GM12875 (cell line): ENCODE data around the gene KMT5B.

Experiments used
- H3K4me3 ChIP-seq: one replicate; pipeline ENCODE4 v1.5.1; 2011; ENCODE audit warnings: low read depth, low read length, control low read depth
- TF ChIP-seq, protein P1 (sequence below): IDR thresholded peaks from 2 replicates; pipeline ENCODE4 v1.5.1; 2011; ENCODE audit warnings: low read depth, mild to moderate bottlenecking, control low read depth, inconsistent platforms, low read length, moderate library complexity, borderline replicate concordance; ENCODE audit not compliant: insufficient read depth

Gene KMT5B

DNA sequence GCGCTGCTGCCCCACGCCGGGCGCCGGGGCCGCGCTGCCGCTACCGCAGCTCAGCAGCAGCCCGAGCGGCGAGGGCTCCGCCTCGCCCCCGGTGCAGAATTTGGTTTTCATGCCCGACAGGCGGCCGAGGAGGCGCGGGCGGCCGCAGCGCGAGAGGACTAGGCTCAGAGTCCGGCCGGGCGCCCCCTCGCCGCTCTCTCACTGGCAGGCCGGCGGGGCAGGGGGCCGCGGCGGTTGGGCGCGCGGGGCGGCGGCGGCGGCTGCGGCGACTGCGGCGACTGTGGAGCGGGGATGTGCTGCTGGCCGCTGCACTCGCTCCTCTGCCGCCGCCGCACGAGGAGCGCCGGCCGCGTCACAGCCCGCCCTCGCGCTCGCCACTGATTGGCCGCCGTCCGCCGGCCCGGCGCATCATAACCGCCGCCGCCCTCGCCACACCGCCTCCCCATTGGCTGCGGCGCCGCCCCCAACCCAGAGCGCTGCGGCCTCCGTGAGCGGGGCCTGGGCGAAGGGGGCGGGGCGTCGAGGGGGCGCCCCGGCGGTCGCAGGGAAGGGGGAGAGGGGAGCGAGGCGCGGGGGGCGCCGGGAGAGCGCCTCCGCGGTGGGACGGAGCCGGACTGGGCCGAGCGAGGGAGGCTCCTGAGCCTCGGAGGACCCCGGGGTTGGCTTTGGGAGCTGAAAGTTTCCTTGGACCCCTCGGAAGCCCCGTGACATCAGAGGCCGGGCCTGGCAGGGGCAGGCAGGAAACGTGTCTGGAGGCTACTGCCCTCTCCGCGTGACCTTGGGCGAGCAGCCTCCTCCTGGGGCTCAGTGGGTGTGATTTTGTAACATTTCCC is 91.8 kb downstream of the KMT5B start, which contains the start of gene CHKA:
Gene CHKA, minus strand, starts transcription at position 322 of the 833 bp plus-strand sequence. Its CDS starts 211 bp downstream, at position 111.
- TF ChIP-seq, protein P1, sequence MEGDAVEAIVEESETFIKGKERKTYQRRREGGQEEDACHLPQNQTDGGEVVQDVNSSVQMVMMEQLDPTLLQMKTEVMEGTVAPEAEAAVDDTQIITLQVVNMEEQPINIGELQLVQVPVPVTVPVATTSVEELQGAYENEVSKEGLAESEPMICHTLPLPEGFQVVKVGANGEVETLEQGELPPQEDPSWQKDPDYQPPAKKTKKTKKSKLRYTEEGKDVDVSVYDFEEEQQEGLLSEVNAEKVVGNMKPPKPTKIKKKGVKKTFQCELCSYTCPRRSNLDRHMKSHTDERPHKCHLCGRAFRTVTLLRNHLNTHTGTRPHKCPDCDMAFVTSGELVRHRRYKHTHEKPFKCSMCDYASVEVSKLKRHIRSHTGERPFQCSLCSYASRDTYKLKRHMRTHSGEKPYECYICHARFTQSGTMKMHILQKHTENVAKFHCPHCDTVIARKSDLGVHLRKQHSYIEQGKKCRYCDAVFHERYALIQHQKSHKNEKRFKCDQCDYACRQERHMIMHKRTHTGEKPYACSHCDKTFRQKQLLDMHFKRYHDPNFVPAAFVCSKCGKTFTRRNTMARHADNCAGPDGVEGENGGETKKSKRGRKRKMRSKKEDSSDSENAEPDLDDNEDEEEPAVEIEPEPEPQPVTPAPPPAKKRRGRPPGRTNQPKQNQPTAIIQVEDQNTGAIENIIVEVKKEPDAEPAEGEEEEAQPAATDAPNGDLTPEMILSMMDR = no peak
- H3K4me3 ChIP-seq = peak within 1 kb of the TSS; percentile 83

DNA sequence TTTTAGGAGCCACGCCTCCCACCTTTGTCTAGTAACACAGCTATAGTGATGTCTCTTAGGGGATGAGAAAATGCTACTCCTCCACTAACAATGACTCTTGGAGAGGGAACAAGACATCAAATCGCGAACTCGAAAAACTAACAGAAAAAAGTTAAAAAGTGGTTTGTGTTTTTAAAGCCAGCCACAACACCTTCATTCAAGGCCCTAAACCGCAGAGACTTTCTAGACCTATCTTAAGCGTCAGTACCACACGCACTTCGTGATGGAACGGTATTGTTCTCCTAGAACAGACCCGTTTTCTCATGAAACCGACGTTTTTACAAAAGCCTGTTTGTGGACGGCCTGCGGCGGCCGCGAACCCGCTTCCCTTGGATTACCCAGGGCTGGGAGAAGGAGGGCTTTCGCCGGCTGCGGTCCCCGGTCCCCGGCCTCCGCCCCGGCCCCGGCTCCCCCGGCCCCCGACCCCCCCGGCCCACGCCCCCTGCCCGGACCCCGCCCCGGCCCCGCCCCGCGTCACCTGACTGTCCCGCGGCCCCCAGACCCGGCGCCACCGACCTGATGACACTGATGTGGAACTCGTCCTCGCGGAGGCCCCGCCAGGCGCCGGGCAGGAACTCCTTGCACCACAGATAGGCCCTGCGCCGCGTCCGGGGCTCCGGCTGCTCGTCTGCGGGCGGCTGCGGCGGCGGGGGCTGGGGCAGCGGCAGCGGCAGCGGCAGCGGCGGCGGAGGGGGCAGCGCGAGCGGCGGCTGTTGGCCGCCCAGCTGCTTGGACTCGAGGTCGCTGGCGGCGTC is 92.6 kb downstream of the KMT5B start:
- peak overlapping the region; percentile 70 for H3K4me3 ChIP-seq
- TF ChIP-seq, protein P1 = no peak

DNA sequence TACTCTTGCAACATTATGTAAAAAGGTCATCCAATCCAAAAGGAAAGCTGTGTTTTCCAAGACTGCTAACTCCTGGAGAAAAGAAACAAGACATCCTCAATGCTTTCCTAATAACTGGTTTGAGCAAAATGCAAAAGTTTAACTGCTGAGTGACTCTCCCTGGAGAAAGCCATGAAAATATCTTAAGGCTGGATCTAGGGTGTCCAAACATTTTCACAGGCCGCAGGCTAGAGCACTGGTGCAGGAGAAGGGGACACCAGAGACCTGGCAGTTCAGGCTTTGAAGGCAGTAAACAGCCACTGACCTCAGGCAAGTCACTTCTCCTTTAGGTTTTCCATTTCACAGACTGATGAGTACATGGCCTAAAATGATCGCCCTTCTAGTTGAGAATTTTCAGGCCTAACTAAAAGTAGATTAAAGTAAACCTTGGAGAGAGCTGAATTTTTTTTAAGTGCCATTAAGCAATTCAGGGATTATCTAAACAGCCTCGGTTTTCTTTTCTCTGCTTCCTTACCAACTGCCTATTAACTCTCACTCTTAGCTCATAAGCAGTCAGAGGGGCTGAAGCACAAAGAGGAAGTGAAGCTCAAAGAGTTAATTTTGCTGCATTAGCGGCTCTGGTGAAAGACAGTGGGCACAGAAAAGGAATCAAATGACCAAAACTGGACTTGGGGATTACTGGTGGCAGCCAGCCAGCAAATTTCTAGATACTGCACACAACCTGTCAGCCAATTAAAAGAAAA is 94.2 kb downstream of the KMT5B start:
- TF ChIP-seq, protein P1 = no peak
- H3K4me3 ChIP-seq = no peak overlapping the region

DNA sequence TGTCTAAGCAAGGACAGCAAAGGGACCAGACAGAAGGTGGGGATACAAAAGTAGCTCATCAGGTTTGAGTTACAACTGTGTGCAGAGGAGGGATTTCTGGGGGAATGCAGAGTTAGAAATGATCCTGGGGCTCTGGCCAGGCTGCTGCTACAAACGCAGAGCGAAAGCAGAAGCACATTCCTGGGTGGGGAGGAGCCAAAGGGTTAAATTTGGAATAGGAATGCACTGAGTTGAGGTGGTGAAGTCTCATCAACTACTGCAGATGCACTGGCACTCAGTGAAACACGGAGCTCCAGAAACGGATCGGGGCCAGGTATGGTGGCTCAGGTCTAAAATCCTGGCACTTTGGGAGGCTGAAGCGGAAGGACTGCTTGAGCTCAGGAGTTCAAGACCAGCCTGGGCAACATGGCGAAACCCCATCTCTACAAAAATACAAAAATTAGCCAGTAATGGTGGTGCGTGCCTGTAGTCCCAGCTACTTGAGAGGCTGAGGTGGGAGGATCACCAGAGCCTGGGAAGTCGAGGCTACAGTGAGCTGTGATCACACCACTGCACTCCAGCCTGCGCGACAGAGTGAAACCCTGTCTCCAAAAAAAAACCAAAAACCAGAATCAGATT is 95.1 kb downstream of the KMT5B start:
- TF ChIP-seq, protein P1 = no peak
- no peak overlapping the region for H3K4me3 ChIP-seq

DNA sequence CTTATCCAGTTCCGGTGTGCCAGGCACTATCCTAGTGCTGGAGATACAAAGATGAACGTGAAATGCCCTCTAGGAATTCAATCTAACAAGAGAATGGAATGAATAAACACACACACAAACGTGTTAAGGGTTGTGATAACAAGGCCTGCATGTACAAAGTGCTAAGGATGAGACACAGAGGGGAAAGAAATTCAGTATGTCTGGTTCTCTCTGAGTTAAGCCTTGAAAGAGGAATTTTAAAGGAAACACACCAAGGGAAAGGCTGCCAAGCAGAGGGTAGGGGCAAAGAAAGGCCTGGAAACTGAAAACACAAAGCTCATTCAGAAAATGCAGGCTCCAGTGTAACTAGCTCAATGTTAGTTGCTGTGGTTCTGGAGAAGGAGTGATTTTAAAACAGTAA is 96.1 kb downstream of the KMT5B start:
- TF ChIP-seq, protein P1 = no peak
- no peak overlapping the region for H3K4me3 ChIP-seq

DNA sequence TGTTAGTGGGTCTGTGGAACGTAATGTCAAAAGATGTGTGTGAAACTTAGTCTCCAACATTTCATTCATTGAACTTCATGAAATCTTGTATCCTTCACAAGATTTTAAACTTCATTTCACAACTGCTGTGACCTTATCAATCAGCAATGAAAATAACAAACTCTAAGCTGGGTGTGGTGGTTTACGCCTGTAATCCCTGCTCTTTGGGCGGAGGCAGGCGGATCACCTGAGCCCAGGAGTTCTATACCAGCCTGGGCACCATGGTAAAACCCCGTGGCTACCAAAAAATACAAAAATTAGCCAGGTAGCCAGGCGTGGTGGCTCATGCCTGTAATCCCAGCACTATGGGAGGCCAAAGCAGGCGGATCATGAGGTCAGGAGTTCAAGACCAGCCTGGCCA is 97.0 kb downstream of the KMT5B start:
- H3K4me3 ChIP-seq = no peak overlapping the region
- TF ChIP-seq, protein P1 = no peak
